ENCODE data around the gene ATG4D.
"Not testable (repeated sequence)": the region's sequence is repeated elsewhere in the genome, so short reads cannot be mapped to it uniquely, and the experiment has no call there.

Gene ATG4D

GRCh38 chr19:10565028-10565566 is 21.4 kb downstream of the ATG4D start:
- H3K27ac ChIP-seq, result peak overlapping the region; percentile 85
- no peaks in the 10 kb centered on the region for H3K9me3 ChIP-seq (ENCODE audit: low read depth, low read length)
- H3K4me3 ChIP-seq, result peak overlapping the region; percentile 98
- peak overlapping the region; percentile 91 for H3K9ac ChIP-seq (ENCODE audit: insufficient read length)
- no peak for TF ChIP-seq EZH2 (IDR thresholded peaks at IDR 0.05)
- TF ChIP-seq FOXP2 (optimal IDR thresholded peaks at IDR 0.05; ENCODE audit: control extremely low read depth, extremely low read length, insufficient read depth), result no peak
- TF ChIP-seq POLR2AphosphoS5 (IDR thresholded peaks at IDR 0.05; ENCODE audit: borderline replicate concordance, low read depth, low read length), result no peak
- no peak for DNase-seq (ENCODE audit: low read depth, low spot score)
- H3K36me3 ChIP-seq (ENCODE audit: insufficient read depth, low read length), result peaks cover 27% of the 10 kb centered on the region

GRCh38 chr19:10565567-10566407 is 22.1 kb downstream of the ATG4D start, which contains the start of gene KRI1:
Gene KRI1 (minus strand): TSS chr19:10566010. CDS start chr19:10565999, 11 bp downstream.
- H3K27ac ChIP-seq, result peak within 1 kb of the TSS; percentile 89
- DNase-seq (ENCODE audit: low read depth, low spot score), result peak; percentile 90
- TF ChIP-seq EZH2 (IDR thresholded peaks at IDR 0.05) (no peak), FOXP2 (optimal IDR thresholded peaks at IDR 0.05; ENCODE audit: control extremely low read depth, extremely low read length, insufficient read depth) (peak; percentile 59), POLR2AphosphoS5 (IDR thresholded peaks at IDR 0.05; ENCODE audit: borderline replicate concordance, low read depth, low read length) (peak; percentile 96)
- H3K4me3 ChIP-seq, result peak within 1 kb of the TSS; percentile 98
- H3K9ac ChIP-seq (ENCODE audit: insufficient read length), result peak within 1 kb of the TSS; percentile 91
- H3K9me3 ChIP-seq (ENCODE audit: low read depth, low read length), result no peaks in the 10 kb centered on the region
- H3K36me3 ChIP-seq (ENCODE audit: insufficient read depth, low read length), result peaks cover 20% of the 10 kb centered on the region

GRCh38 chr19:10566408-10566657 is 22.6 kb downstream of the ATG4D start:
- H3K36me3 ChIP-seq (ENCODE audit: insufficient read depth, low read length), result peaks cover 15% of the 10 kb centered on the region
- no peak for DNase-seq (ENCODE audit: low read depth, low spot score)
- TF ChIP-seq FOXP2 (optimal IDR thresholded peaks at IDR 0.05; ENCODE audit: control extremely low read depth, extremely low read length, insufficient read depth) (no peak), EZH2 (IDR thresholded peaks at IDR 0.05) (no peak), POLR2AphosphoS5 (IDR thresholded peaks at IDR 0.05; ENCODE audit: borderline replicate concordance, low read depth, low read length) (no peak)
- H3K4me3 ChIP-seq, result peak overlapping the region; percentile 98
- no peaks in the 10 kb centered on the region for H3K9me3 ChIP-seq (ENCODE audit: low read depth, low read length)
- H3K27ac ChIP-seq, result peak overlapping the region; percentile 89
- H3K9ac ChIP-seq (ENCODE audit: insufficient read length), result peak overlapping the region; percentile 11

- TF ChIP-seq EZH2 (IDR thresholded peaks at IDR 0.05) (no peak), POLR2AphosphoS5 (IDR thresholded peaks at IDR 0.05; ENCODE audit: borderline replicate concordance, low read depth, low read length) (no peak), FOXP2 (optimal IDR thresholded peaks at IDR 0.05; ENCODE audit: control extremely low read depth, extremely low read length, insufficient read depth) (no peak)
- Histone ChIP-seq H3K36me3 (ENCODE audit: insufficient read depth, low read length) (peaks cover 10% of the 10 kb centered on the region), H3K9ac (ENCODE audit: insufficient read length) (peak overlapping the region; percentile 11), H3K4me3 (peak overlapping the region; percentile 98), H3K27ac (peak overlapping the region; percentile 89), H3K9me3 (ENCODE audit: low read depth, low read length) (no peaks in the 10 kb centered on the region)
- no peak for DNase-seq (ENCODE audit: low read depth, low spot score)
Measured at GRCh38 chr19:10566658-10567410, 23.1 kb downstream of the ATG4D start.

- H3K27ac ChIP-seq, result no peak overlapping the region
- no peak for TF ChIP-seq FOXP2 (optimal IDR thresholded peaks at IDR 0.05; ENCODE audit: control extremely low read depth, extremely low read length, insufficient read depth)
- TF ChIP-seq POLR2AphosphoS5 (IDR thresholded peaks at IDR 0.05; ENCODE audit: borderline replicate concordance, low read depth, low read length), result no peak
- TF ChIP-seq EZH2 (IDR thresholded peaks at IDR 0.05), result no peak
- DNase-seq (ENCODE audit: low read depth, low spot score), result no peak
- H3K36me3 ChIP-seq (ENCODE audit: insufficient read depth, low read length), result peaks cover 5% of the 10 kb centered on the region
- H3K4me3 ChIP-seq, result peak overlapping the region; percentile 98
- no peak overlapping the region for H3K9ac ChIP-seq (ENCODE audit: insufficient read length)
- no peaks in the 10 kb centered on the region for H3K9me3 ChIP-seq (ENCODE audit: low read depth, low read length)
Measured at GRCh38 chr19:10567656-10568055, 24.0 kb downstream of the ATG4D start.

GRCh38 chr19:10568062-10568825 is 24.5 kb downstream of the ATG4D start:
- Histone ChIP-seq H3K9me3 (ENCODE audit: low read depth, low read length) (no peaks in the 10 kb centered on the region), H3K27ac (no peak overlapping the region), H3K9ac (ENCODE audit: insufficient read length) (no peak overlapping the region), H3K4me3 (peak overlapping the region; percentile 98), H3K36me3 (ENCODE audit: insufficient read depth, low read length) (peaks cover 3% of the 10 kb centered on the region; the same call in 1 of the 2 replicates)
- TF ChIP-seq FOXP2 (optimal IDR thresholded peaks at IDR 0.05; ENCODE audit: control extremely low read depth, extremely low read length, insufficient read depth) (no peak), EZH2 (IDR thresholded peaks at IDR 0.05) (no peak), POLR2AphosphoS5 (IDR thresholded peaks at IDR 0.05; ENCODE audit: borderline replicate concordance, low read depth, low read length) (no peak)
- DNase-seq (ENCODE audit: low read depth, low spot score), result no peak

- peaks cover 3% of the 10 kb centered on the region; the same call in 1 of the 2 replicates for H3K36me3 ChIP-seq (ENCODE audit: insufficient read depth, low read length)
- DNase-seq (ENCODE audit: low read depth, low spot score), result peak; percentile 97
- peak within 1 kb of the TSS; percentile 90 for H3K27ac ChIP-seq
- H3K9me3 ChIP-seq (ENCODE audit: low read depth, low read length), result no peaks in the 10 kb centered on the region
- TF ChIP-seq EZH2 (IDR thresholded peaks at IDR 0.05), result no peak
- TF ChIP-seq FOXP2 (optimal IDR thresholded peaks at IDR 0.05; ENCODE audit: control extremely low read depth, extremely low read length, insufficient read depth), result peak; percentile 92
- TF ChIP-seq POLR2AphosphoS5 (IDR thresholded peaks at IDR 0.05; ENCODE audit: borderline replicate concordance, low read depth, low read length), result peak; percentile 64; the same call in 1 of the 2 replicates
- peak within 1 kb of the TSS; percentile 98 for H3K4me3 ChIP-seq
- H3K9ac ChIP-seq (ENCODE audit: insufficient read length), result peak within 1 kb of the TSS; percentile 83
Measured at GRCh38 chr19:10568826-10569651, 25.3 kb downstream of the ATG4D start, which contains the start of gene CDKN2D. Gene CDKN2D (minus strand): TSS chr19:10568979. CDS start chr19:10568653, 326 bp downstream.

- not testable (repeated sequence) for H3K4me3 ChIP-seq; H3K36me3 ChIP-seq (ENCODE audit: insufficient read depth, low read length); H3K9me3 ChIP-seq (ENCODE audit: low read depth, low read length); DNase-seq (ENCODE audit: low read depth, low spot score); H3K9ac ChIP-seq (ENCODE audit: insufficient read length); H3K27ac ChIP-seq
Measured at GRCh38 chr19:10573793-10574192, 30.1 kb downstream of the ATG4D start.
